NOMO-1 treated with dmso at 0.1 percent for 144 hours (cell line): Measurements from ENCODE around the gene RBM39.
A peak's percentile ranks its signal among the peaks of the same experiment; 100 is the strongest.
"Not testable (repeated sequence)": the region's sequence is repeated elsewhere in the genome, so short reads cannot be mapped to it uniquely, and the experiment has no call there.

Experiments used
- DNase-seq: peaks from one replicate; lab custom pipeline; 2025; ENCODE audit not compliant: unreplicated experiment; lab: John Stamatoyannopoulos, UW

The RBM39 gene

DNA sequence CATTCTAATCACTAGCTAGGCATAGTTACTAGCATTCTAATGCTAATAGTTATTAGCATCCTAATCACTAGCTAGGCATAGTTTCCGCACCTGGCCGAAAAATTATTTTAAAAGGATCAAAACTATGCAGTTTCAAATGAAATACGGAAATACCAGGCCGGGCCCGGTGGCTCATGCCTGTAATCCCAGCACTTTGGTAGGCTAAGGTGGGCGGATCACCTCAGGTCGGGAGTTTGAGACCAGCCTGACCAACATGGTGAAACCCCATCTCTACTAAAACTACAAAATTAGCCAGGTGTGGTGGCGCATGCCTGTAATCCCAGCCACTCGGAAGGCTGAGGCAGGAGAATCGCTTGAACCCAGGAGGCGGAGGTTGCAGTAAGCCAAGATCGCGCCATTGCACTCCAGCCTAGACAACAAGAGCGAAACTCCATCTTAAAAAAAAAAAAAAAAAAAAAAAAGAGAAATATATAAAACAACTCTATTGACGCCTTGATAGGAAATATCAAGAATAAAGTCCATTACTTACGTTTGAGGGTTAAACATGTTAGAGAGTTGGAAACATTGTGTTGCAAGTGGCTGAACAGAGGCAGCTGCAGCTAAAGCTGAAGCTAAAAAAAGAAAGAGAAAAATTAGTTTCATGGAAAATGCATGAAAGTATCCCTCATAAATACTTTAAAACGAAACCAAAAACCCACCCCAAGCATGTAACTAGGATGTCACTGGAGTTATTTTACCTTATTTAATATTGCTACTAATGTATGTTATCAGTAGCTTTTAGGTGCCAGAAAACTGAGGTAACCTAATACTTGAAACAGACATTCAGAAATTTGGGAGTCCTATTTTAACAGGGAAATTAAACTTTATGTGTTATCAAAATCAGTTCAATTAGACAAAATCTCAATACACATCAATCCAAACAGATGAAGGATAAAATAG is 35.2 kb downstream of the RBM39 start:
- not testable (repeated sequence) for DNase-seq

GRCh38 chr20:35705894-35706293 is 36.2 kb downstream of the RBM39 start:
- not testable (repeated sequence) for DNase-seq

DNA sequence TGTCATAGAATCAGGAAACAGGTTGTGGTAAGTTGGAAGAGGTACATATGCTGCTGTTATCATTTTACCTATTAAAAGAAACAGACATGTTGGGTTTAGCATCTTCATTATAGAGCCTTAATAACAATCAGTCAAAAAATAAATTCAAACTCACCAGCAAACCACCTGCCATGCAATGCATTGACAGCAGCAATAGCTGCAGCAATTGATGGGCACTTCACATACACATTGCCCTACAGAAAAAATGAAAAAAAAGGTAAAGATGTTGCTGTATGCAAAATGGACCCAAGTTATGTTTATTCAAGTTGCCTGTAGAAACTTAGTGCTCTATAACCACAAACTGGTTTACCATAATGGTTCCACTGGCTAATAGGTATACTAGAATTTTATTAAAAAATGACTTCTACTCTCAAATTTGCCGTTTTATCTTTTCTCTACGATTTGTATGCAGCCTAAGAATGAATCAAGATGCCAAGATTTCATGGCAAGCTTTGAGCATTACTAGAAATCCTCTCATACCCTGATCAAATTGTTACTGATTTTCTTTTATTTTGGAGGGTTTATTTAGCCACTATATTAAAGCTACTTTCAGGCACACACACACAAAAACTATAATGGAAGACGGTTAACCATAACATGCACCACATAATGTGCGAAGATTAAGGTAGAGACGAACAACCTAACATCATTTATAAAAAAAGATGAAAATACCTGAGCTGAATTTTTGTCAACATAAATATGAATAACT is 37.4 kb downstream of the RBM39 start:
- DNase-seq: no peak

DNA sequence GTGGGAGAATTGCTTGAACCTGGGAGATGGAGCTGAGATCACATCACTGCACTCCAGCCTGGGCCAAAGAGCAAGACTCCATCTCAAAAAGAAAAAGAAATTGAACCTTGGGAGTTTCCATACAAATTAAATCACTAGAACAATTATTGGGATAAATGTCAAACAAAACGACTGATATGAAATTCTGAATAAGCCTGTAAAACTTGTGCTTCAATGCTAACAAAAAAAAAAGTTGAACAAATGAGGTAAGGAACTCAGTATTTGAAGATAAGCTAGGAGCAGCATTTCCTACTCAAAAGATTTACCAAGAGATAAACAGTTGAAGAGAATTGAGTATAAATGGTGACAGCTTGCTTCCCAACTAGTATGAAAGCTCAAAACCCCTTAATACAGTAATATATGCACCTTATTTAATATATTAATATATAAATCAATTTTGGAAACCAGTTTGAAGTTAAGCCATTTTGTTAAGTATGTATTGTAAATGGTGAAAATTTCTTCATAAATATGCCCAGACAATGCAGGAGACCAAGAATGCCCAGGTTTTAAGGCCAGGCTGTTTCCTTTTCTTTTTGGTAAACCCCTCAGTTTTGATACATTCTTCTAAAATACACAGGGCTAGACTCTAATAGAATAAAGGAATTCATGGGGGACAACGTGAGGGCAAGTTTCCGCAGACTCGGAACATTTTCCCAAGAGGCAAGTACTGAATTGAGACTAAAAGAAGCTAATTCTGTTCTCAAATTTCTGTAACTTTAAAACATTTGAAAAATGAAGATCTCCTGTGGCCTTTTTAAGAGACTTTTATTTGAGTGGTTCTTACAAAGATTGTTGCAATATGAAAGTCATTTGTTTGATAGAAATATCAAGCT is 39.0 kb downstream of the RBM39 start:
- DNase-seq: no peak

DNA sequence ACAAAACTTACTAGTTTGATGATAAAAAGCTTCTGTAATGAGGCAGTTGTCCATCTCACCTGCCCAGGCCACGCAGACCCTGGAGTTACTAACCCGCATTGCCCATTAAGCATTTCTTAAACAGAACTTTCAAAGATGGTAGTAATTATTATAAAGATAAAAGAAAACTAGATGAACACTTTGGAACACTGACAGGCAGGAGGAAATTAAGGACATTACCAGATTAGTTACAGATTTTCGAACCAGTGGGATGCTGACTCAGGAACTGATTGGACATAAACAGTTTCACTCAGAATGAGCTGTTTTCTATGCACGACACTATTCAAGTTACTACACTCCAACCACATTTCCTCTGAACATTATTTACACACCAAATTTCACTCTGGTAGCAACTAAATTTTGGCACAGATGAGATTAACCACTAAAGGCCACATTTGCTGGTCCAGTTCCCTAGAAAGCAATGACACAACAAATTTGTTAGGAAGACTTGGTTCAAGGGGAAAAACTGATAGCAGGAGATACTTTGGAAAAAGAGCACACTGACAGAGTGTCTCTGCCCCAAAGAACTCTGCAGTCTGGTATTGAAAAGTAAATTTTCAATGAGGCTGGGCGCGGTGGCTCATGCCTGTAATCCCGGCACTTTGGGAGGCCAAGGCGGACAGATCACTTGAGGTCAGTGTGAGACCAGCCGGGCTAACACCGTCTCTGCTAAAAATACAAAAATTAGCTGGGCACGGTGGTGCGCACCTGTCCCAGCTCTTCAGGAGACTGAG is 39.8 kb downstream of the RBM39 start:
- no peak for DNase-seq

DNA sequence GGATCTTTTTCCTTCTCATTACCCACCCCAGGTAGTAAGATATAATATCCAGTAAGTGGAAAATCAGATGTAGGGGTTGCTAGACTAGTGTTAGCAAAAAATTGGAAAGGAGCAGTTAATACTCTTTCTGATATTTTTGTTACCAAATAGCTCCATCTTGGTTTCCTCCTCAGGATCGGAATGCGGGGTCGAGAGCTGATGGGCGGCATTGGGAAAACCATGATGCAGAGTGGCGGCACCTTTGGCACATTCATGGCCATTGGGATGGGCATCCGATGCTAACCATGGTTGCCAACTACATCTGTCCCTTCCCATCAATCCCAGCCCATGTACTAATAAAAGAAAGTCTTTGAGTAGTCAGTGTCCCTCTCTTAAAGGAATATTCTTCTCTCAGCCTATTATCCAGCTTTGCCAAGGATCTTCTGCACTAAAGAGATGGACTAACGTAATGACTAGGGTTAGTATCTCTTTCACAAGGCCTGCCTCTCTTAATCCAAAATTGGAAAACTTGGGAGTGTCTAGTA is 41.4 kb downstream of the RBM39 start:
- no peak for DNase-seq

DNA sequence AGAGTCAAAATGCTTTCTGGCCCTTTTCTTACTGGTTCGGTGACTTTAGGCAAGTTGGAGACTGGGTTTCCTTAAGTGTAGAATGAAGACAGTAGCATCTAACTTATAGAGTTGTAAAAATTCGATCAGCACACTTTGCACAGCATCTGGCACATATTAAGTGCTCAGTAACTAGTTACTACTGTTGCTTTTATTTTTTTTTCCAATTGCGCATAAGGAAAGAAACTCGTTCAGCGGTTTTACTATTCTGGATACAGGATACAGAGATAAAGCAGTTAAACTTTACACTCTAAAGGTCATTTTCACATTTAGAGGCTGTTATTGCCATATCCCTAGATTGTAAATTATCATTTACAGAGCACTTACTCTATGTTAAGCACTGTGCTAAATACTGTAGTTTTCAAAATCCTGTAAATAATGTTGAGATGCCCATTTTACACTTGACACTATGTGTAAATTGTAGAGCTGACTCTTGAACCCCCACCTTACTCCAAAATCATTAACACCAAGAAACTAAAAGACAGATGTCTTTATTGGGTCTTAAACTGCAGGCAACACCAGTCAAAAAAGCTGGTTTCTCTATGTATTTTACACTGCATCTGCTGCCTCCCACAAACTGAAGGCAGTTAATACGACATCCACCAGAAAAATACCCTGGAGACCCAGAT is 42.0 kb downstream of the RBM39 start:
- no peak for DNase-seq

- DNase-seq: peak; percentile 75
Observed at GRCh38 chr20:35699127-35699956, 42.7 kb downstream of the RBM39 start, which contains the start of the genes NFS1 and ROMO1. Gene NFS1, minus strand, starts transcription at chr20:35699352. Its CDS starts 64 bp downstream, at chr20:35699288. Gene ROMO1, plus strand, starts transcription at chr20:35699405. Its CDS starts 228 bp downstream, at chr20:35699633.

- DNase-seq: no peak
Observed at GRCh38 chr20:35698298-35699126, 43.5 kb downstream of the RBM39 start.

DNA sequence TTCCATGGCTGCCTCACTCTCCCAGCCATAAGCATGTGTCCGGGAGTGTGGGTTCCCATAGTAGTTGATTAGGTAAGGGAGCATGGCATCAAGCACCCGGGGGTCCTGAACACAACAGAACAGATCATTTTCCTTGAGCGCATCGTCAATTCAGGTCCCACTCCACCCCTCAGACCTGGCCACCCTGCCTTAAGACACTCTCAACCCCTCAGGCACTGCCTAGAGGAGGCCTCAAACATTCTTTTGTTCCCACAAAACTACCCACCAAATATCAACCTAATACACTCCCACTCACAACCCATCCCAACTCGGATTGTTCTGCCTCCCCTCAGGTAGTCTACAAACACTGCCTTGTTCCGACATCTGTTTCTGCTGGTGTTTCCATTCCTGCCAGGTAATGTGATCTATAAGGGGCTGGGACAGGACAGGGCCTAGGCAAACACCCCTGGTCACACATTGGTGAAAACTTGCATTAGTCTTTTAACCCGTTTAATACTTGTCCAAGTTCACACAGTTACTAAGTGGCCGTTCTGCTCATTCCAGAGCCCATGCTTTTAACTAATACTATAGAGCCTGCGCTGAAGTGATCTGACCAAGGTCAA is 44.3 kb downstream of the RBM39 start:
- DNase-seq: no peak

GRCh38 chr20:35695978-35696377 is 46.1 kb downstream of the RBM39 start:
- no peak for DNase-seq

DNA sequence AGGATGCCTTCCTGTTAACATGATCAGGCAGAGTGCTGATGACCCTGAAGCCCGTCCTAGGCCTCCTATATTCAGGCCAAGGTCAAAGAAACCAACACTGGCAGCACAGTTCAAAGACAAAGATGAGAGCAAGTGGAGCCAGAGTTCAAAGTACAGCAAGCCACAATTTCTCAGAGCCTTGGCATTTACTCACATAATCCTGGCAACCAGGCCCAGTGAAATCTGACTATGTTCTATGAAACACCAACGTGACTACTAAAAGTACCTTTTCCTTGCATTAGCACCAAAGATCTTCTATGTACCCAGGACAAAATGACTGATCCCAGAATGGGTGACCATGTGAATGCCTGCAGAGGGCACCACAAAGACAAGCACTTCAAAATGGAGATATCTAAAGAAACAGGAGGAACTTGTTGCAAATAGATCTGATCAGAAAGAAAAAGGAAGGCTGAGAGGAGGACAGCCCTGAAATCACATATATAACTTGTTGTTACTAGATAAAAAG is 46.8 kb downstream of the RBM39 start:
- DNase-seq: no peak

GRCh38 chr20:35690265-35690664 is 51.8 kb downstream of the RBM39 start:
- no peak for DNase-seq

- not testable (repeated sequence) for DNase-seq
Observed at GRCh38 chr20:35686872-35687271, 55.2 kb downstream of the RBM39 start.

DNA sequence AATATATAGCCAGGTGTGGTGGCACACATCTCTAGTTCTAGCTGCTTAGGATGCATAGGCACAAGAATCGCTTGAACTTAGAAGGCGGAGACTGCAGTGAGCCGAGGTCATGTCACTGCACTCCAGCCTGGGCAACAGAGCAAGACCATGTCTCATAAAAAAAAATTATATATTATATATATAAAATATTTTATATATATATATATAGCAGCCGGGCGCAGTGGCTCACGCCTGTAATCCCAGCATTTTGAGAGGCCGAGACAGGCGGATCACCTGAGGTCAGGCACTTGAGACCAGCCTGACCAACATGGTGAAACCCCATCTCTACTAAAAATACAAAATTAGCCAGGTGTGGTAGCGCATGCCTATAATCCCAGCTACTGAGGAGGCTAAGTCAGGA is 56.7 kb downstream of the RBM39 start:
- not testable (repeated sequence) for DNase-seq

DNA sequence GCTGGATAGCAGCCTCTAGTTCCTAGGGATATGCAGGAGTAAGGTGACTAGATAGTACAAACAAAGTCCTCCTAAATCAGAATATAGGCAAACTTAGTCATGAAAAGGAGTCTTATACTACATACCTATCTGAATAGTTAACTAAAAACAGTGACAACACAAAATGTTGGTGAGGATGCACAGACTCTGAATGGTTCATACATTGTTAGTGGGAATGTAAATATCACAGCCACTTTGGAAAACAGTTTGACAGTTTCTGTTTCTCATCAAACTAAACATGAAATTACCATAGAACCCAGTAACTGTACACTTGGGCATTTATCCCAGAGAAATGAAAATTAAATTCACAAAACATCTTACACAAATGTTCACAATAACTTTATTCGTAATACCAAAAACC is 60.1 kb downstream of the RBM39 start:
- DNase-seq: no peak
